ENCODE data around the gene ZDHHC11B. TPM values are rescaled to one million over a fixed set of nuclear protein-coding genes. Genes with fewer than 3 reads are reported as not detected.
A peak's percentile ranks its signal among the peaks of the same experiment; 100 is the strongest.

The ZDHHC11B gene
- total and polyA plus RNA-seq, 2 donors from 2014 or later = 4.4 to 5.4 TPM

DNA sequence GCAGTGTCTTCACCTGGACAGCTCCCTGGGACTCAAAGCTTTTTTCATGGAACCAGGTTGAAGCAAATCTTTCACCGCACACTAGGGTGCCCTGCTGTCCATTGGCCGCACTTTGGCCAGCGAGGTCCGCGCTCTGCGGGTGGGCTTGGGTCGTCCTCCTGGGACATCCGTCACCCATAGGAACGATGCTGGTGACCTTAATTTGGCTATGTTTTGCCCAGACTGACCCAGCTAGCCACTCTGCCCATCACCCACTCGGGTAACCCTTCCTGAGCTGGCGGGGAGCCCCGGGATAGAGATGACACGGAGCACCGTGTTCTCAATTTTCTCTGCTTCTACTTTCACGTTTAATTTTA, 25.9 kb downstream of the ZDHHC11B start:
- FAIRE-seq (no peak), DNase-seq (peak in 1 of 5 donors; percentile 84)
- Histone ChIP-seq H3K27me3 (ENCODE audit: control insufficient read depth, insufficient read depth, low read length) (peaks cover 2% of the 10 kb centered on the region), H3K9me3 (ENCODE audit: control insufficient read depth in 2 of 3, insufficient read depth in 1 of 3, low read length in 3 of 3) (no peaks in the 10 kb centered on the region), H3K4me1 (ENCODE audit: control insufficient read depth in 2 of 3, insufficient read depth in 2 of 3, low read depth in 1 of 3, low read length in 3 of 3) (peaks cover 0 to 13% (median 8%) of the 10 kb centered on the region in 3 donors), H3K9ac (ENCODE audit: low read length in 3 of 3) (no peak overlapping the region), H3K4me3 (ENCODE audit: low read length in 3 of 3) (no peak overlapping the region), H3K27ac (ENCODE audit: low read depth in 2 of 2, low read length in 2 of 2) (no peak overlapping the region), H3K36me3 (ENCODE audit: control insufficient read depth in 2 of 3, insufficient read depth in 3 of 3, low read length in 3 of 3) (no peaks in the 10 kb centered on the region)
- TF ChIP-seq, protein P1, sequence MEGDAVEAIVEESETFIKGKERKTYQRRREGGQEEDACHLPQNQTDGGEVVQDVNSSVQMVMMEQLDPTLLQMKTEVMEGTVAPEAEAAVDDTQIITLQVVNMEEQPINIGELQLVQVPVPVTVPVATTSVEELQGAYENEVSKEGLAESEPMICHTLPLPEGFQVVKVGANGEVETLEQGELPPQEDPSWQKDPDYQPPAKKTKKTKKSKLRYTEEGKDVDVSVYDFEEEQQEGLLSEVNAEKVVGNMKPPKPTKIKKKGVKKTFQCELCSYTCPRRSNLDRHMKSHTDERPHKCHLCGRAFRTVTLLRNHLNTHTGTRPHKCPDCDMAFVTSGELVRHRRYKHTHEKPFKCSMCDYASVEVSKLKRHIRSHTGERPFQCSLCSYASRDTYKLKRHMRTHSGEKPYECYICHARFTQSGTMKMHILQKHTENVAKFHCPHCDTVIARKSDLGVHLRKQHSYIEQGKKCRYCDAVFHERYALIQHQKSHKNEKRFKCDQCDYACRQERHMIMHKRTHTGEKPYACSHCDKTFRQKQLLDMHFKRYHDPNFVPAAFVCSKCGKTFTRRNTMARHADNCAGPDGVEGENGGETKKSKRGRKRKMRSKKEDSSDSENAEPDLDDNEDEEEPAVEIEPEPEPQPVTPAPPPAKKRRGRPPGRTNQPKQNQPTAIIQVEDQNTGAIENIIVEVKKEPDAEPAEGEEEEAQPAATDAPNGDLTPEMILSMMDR (IDR thresholded peaks at IDR 0.05; ENCODE audit: borderline replicate concordance, extremely low read depth, insufficient read depth) = no peak
- intact Hi-C loops (cut with DNase I) = no loop called here

DNA sequence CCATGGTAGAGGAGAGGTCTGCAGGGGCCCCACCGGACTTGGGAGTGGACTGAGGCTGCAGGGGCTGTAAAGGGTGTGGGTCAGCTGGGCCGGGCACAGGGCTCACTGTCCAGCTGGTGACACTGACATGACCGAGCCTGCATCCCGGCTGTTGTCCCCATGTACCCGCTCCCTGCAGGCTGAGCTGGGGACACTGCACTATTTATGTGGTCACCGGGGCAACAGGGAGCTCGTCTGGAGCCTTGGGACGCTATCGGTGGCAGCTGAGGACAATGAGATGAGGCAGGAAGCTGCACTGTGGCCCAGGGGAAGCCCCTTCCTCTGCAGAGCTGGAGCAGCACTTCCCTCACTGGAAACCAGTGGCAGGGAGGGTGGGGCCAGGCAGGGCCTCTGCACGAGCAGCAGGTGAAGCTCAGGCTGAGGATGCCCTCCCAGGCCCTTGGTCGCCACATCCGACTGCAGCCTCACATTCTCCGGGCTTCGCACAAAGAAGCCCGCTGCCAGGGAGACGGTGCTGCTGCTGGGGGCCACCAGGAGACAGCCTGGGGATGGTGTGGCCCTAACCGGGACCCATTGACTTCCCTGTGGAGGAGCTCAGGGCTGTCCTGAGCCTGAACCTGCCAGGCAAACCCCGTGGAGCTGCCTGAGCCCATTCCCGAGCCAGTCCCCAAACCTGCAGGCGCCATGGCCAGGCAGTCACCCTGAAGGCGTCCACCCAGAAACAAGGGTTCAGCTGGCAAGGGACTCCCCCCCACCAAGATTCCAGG, 26.4 kb downstream of the ZDHHC11B start:
- H3K27ac ChIP-seq (ENCODE audit: low read depth in 2 of 2, low read length in 2 of 2) = no peak overlapping the region
- no peak for FAIRE-seq
- no peak overlapping the region for H3K9ac ChIP-seq (ENCODE audit: low read length in 3 of 3)
- no peak overlapping the region for H3K4me3 ChIP-seq (ENCODE audit: low read length in 3 of 3)
- TF ChIP-seq, protein P1 (IDR thresholded peaks at IDR 0.05; ENCODE audit: borderline replicate concordance, extremely low read depth, insufficient read depth) = no peak
- no peaks in the 10 kb centered on the region for H3K36me3 ChIP-seq (ENCODE audit: control insufficient read depth in 2 of 3, insufficient read depth in 3 of 3, low read length in 3 of 3)
- H3K27me3 ChIP-seq (ENCODE audit: control insufficient read depth, insufficient read depth, low read length) = peaks cover 2% of the 10 kb centered on the region
- DNase-seq = peak; percentile 70 to 90 (median 84)
- no peaks in the 10 kb centered on the region for H3K9me3 ChIP-seq (ENCODE audit: control insufficient read depth in 2 of 3, insufficient read depth in 1 of 3, low read length in 3 of 3)
- H3K4me1 ChIP-seq (ENCODE audit: control insufficient read depth in 2 of 3, insufficient read depth in 2 of 3, low read depth in 1 of 3, low read length in 3 of 3) = peaks cover 0 to 13% (median 8%) of the 10 kb centered on the region in 3 donors
- intact Hi-C loops (cut with DNase I) = no loop called here

DNA sequence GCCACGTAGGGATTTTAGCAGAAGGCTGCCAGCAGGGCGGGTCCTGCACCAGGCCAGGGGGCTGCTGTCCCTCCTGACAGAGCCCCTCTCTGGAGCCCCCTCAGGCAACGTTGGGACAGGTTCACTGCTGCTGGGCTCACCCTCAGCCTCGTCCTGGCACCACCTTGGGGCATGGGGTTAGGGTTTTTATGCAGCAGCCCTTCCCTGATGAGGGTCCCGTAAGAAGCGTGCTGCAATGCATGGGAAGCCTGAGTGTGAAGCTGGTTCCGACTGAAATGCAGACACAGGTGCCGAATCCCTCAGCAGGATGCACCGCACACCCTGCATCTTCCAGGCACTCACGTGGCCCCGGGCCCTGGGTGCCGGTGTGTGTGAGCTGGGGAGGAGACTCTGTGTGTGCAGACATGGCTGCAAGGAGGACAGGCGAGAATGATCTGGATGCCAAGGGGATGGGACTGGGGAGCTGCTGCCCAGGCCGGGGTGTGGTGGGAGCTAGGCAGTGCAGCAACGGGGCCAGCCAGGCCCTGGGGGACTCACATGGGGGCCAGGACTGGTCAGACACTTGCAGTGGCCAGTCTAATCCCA, 27.1 kb downstream of the ZDHHC11B start:
- Histone ChIP-seq H3K9ac (ENCODE audit: low read length in 3 of 3) (no peak overlapping the region), H3K27ac (ENCODE audit: low read depth in 2 of 2, low read length in 2 of 2) (no peak overlapping the region), H3K36me3 (ENCODE audit: control insufficient read depth in 2 of 3, insufficient read depth in 3 of 3, low read length in 3 of 3) (no peaks in the 10 kb centered on the region), H3K9me3 (ENCODE audit: control insufficient read depth in 2 of 3, insufficient read depth in 1 of 3, low read length in 3 of 3) (no peaks in the 10 kb centered on the region), H3K27me3 (ENCODE audit: control insufficient read depth, insufficient read depth, low read length) (peaks cover 2% of the 10 kb centered on the region), H3K4me1 (ENCODE audit: control insufficient read depth in 2 of 3, insufficient read depth in 2 of 3, low read depth in 1 of 3, low read length in 3 of 3) (peaks cover 0 to 13% (median 8%) of the 10 kb centered on the region in 3 donors), H3K4me3 (ENCODE audit: low read length in 3 of 3) (no peak overlapping the region)
- DNase-seq = peak in 1 of 5 donors; percentile 83
- intact Hi-C loops (cut with DNase I) = no loop called here
- FAIRE-seq = no peak
- TF ChIP-seq, protein P1 (IDR thresholded peaks at IDR 0.05; ENCODE audit: borderline replicate concordance, extremely low read depth, insufficient read depth) = no peak
